Pulmonary artery endothelial cell (primary cell): ENCODE data around the gene CUX1. TPM values are rescaled to one million over a fixed set of nuclear protein-coding genes. Genes with fewer than 3 reads are reported as not detected.
"Not testable (repeated sequence)": the region's sequence is repeated elsewhere in the genome, so short reads cannot be mapped to it uniquely, and the experiment has no call there.

Experiments used
- DNase-seq: peaks from one replicate; pipeline ENCODE4 v3.0.0-alpha.2; 2011; ENCODE audit warnings: low read depth, low spot score
- total RNA-seq: library from RNA; depleted of rRNA; stranded (reverse); fragments of >200 nt; gene quantifications from 2 replicates; pipeline ENCODE4 v1.2.3, GENCODE V29; 2014

The CUX1 gene
- total RNA-seq, 1 donor from 2014 or later: 20.8 TPM

GRCh38 chr7:101803203-101804087 lies 14.0 kb upstream of the CUX1 start:
- no peak for DNase-seq

- DNase-seq: no peak
Measured at GRCh38 chr7:101804088-101804963, 13.1 kb upstream of the CUX1 start.

- no peak for DNase-seq
Measured at GRCh38 chr7:101804967-101805366, 12.5 kb upstream of the CUX1 start.

GRCh38 chr7:101812595-101812994 lies 4.8 kb upstream of the CUX1 start:
- no peak for DNase-seq

DNA sequence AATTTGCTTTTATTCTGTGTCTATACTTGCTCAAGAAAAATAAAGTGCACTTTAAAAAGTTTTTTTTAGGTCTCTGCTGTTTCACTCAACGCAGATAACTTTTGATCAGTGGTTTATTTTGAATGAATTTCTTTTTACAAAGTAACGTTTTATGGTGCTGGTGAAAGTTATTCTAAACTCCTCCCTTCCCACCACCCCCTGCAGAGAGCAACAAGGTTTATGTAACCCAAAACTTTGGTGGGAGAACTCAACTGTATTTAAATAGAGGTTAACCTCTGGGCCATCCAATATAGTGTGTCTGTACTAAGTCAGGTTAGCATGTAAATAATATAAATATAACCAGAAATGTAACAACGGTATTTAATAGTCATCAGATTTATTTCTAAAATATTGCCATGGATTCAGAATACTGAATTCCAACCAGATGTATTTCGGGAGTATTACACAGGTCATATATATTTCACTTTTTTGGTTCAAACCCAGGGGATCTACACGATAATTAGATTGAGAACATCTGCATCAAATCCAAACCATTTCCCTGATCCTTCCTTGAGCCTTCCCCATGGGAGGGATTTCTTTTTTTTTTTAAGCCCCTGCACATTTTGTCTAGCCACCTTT lies 3.9 kb upstream of the CUX1 start:
- no peak for DNase-seq

GRCh38 chr7:101814081-101814990 lies 3.1 kb upstream of the CUX1 start:
- no peak for DNase-seq

DNA sequence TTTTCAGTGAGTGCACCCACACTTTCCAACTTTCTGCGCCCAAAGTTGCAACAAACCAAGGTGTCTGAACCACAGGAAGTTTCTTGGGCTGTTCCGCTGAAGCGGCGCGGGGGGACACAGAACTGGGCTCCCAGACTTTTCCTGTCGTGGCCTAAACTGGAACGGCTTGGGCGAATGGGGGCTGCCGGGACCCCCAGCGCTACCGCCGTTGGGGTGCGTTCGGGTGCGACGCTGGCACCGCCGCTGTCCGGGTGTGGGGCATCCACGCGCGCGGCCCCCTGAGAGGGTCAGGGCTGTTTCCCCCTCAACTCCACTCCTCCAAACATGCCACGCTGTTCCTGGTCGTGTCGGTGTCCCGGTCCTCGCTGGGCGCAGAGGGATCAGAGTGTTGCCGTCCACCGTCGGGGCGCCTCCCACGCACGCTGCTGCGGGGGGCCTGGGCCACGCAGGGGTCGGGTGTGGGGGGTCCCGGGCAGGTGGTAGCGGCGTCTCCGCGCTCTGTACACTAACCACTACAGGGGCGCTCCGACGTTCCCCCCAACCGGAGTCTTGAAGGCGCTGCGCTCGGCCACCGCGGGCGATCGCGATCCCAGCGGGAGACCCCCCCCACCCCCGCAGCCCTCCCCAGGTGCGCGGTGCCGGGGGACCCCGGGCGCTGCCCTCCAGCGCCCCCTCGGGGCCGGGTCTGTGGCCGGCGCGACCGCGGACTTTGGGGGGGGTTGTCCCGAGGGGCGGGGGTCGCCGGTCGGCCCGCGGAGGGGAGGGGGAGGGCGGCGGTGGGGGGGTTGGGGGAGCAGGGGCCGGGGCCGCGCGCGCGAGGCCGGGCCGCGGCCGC lies 2.2 kb upstream of the CUX1 start:
- DNase-seq: no peak

GRCh38 chr7:101815826-101816594 lies 1.4 kb upstream of the CUX1 start:
- DNase-seq: peak; percentile 40

DNA sequence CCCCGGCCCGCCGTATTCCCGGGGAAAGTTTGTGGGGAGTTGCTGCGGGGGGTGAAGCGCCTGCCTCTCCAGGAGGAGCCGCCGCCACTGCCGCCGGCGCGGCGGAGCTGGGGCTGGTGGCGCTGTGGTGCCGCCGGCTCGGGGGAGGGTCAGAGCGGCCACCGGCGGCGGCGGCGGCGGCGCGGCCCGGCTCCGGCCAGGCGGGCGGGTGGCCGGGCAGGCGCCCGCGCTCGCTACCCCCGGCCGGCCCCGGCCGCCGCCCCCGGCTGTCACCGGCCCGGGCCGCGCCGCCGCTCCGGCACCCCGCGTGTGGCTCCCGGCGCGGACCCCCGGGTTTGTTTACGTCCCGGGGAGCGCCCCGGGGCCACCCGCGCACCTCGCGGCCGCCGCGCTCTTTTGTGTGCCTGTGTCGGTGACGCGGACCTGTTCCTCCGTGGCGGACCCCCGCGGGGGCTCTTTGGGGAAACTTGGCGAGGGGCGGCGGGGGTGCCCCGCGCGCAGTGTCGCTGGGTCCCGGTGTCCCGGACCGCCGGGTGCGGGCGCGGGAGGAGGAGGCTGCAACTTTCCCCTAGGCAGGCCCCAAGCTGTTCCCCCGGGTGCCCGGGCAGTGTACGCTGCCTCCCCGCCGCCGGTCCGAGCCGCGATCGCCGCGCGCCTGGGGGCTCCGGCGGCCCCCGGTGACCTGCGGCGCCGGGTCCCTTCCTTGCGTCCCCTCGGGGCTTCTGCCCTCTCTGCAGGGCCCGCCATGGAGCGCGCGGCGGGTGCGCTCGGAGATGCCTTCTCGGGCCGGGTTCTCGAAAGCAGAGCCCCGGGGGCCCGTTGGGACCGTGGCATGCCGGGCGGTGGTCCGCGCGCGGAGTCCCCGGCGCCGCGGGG lies 593 bp upstream of the CUX1 start:
- DNase-seq: no peak

GRCh38 chr7:101818287-101819071 lies 1.1 kb downstream of the CUX1 start:
- no peak for DNase-seq

GRCh38 chr7:101819183-101819582 lies 1.8 kb downstream of the CUX1 start:
- no peak for DNase-seq

DNA sequence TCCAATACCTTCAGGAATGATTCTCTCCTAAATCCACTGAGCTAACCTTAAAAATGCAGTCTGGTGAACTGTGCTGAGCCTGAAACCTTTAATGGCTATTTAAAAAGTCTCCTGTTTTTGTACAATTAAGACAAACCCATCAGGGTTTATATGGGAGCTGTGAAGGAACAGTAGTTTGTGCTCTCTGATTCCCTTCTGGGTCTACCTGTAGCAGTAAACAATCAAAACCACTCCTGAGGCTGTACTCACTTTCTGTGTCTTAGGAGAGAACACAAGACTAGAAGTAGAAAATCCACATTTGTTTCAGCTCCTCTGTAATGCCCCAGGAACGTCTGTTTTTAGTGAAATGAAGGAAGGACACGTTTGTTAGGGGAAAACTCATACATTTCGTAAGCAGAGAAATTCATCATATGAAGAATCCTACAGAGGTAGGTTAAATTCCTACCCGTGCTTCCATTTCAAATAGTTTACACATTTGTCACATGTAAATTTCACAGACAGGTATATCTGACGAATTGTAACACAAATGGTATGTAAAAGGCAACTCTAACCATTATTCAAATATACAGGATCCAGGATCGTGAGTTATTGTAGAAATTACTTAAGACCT lies 2.6 kb downstream of the CUX1 start:
- DNase-seq: no peak

DNA sequence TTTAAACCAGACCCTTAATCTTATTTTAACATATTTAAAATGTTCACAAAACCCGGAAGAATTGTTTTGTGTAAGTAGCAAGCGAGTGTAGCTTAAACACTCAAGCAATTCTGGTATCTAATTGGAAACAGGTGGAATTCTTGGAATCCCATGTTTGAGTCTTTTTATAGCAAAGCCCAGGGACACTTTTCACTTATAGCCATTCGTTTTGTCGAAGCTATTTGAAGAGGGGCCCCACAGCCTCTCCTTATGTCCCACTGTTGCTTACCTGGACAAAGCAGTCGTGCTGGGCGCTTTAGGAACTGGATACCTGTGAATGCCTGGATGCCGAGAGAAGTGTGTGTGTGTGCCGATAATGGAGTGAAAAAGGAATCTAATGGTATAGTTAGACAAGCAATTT lies 3.3 kb downstream of the CUX1 start:
- no peak for DNase-seq

DNA sequence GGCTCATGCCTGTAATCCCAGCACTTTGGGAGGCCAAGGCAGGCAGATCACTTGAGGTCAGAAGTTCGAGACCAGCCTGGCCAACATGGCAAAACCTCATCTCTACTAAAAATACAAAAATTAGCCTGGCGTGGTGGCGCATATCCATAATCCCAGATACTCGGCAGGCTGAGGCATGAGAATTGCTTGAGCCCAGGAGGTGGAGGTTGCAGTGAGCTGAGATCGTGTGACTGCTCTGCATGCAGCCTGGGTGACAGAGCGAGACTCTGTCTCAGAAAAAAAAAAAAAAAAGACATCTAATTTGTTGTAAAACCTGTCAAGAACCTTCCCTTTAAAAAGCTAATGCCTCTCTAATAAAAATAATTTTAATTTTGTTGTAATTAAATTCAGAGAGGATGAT lies 5.2 kb downstream of the CUX1 start:
- not testable (repeated sequence) for DNase-seq

DNA sequence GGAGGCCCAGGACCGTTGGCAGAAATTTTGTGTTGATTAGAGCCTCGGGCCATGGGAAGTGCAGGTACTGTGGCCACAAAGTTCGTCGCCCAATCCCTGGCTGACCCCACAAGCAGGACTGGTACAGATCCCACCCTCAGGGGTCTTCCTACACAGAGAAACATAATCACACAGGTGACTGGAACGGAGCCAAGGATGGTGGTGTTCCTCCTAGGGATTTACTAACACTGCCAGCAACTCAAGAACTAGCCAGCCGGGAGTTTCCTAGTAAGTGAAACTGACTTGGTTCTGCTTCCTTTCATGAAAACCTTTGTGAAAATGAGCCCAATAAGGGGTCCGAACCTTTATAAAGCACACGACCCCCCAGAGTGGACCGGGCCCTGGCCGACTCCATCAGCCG lies 5.7 kb downstream of the CUX1 start:
- no peak for DNase-seq

- DNase-seq: no peak
Measured at GRCh38 chr7:101823596-101823995, 6.2 kb downstream of the CUX1 start.

DNA sequence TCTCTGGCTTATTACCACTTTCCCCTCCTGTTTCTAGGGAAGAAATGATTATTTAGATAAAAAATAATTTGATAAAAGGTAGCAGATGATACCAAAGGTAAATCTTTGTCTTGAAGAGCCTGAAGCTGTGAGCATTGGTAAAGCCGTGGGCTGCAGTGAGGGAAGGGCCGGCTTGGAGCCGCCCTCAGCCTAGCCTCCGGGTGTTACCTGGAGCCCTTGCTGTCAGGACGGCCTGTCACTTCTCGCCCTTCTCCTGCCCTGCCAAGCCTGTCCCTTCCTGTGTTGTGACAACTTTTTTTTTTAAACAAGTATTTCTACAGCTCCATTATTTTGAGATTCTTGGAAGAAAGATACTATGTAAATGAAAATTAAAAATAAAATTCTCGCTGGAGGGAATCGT lies 7.0 kb downstream of the CUX1 start:
- no peak for DNase-seq
